Measurements from ENCODE around the gene RBPMS2.

Gene RBPMS2

DNA sequence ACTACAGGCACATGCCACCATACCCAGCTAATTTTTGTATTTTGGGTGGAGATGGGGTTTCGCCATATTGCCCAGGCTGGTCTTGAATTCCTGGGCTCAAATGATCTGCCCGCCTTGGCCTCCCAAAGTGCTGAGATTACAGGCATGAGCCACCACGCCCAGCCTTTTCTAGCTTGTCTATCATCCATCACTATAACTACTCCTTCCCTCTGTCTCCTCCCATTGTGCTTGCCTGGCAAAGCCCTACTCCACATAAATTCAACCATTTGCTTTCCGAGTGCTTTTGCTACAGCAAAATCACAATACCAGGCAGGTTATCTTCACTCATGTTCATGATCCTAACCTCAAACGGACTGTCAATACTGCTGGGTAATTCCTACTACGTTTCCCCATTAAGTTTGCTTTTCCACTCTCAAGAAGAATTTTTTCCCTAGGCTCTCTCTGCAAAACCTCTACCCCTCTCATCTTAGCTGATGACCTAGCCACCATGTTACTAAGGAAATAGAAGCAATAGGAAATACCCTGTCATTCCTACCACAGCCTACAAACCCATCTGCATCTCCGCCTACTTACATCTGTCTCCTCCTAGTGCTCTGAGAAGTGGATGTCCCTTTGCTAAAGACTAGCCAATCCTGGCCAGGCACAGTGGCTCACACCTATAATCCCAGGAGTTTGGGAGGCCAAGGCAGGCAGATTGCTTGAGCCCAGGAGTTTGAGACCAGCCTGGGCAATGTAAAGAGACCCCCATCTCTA is 64.5 kb downstream of the RBPMS2 start:
- H3K27me3 ChIP-seq (ENCODE audit: insufficient read depth, low read length, poor library complexity) = no peaks in the 10 kb centered on the region
- no peak overlapping the region for H3K4me2 ChIP-seq (ENCODE audit: low read length)
- H3K27ac ChIP-seq (ENCODE audit: low read depth, low read length) = no peak overlapping the region
- DNase-seq = no peak
- H2BK5ac ChIP-seq (ENCODE audit: low read length) = no peak overlapping the region
- peaks cover 8% of the 10 kb centered on the region for H3K36me3 ChIP-seq (ENCODE audit: control insufficient read depth, insufficient read depth, low read length)
- no peak overlapping the region for H4K8ac ChIP-seq (ENCODE audit: low read depth, low read length)
- H3K79me1 ChIP-seq (ENCODE audit: low read length) = peaks cover 1% of the 10 kb centered on the region
- no peak overlapping the region for H2BK120ac ChIP-seq (ENCODE audit: low read depth, low read length)
- H4K5ac ChIP-seq (ENCODE audit: low read length) = no peak overlapping the region
- H3K4me3 ChIP-seq (ENCODE audit: low read length) = no peak overlapping the region
- no peak overlapping the region for H3K56ac ChIP-seq (ENCODE audit: low read length)
- H2AK5ac ChIP-seq (ENCODE audit: low read length) = no peak overlapping the region
- H3K4ac ChIP-seq (ENCODE audit: low read depth, low read length) = no peak overlapping the region
- H3K4me1 ChIP-seq (ENCODE audit: control insufficient read depth, low read depth, low read length) = no peaks in the 10 kb centered on the region
- no CpG with 5 or more reads among the region's 7 CpGs for WGBS (ENCODE audit: extremely low coverage, insufficient coverage, low lambda C conversion rate)
- no peak overlapping the region for H3K9ac ChIP-seq (ENCODE audit: low read length)
- H3K18ac ChIP-seq (ENCODE audit: low read length) = no peak overlapping the region
- H2BK15ac ChIP-seq (replicated peaks; ENCODE audit: low read depth) = no peak overlapping the region
- H3K79me2 ChIP-seq (ENCODE audit: control insufficient read depth, insufficient read depth, low read length) = no peaks in the 10 kb centered on the region
- no peak overlapping the region for H3K23ac ChIP-seq (ENCODE audit: low read length)

DNA sequence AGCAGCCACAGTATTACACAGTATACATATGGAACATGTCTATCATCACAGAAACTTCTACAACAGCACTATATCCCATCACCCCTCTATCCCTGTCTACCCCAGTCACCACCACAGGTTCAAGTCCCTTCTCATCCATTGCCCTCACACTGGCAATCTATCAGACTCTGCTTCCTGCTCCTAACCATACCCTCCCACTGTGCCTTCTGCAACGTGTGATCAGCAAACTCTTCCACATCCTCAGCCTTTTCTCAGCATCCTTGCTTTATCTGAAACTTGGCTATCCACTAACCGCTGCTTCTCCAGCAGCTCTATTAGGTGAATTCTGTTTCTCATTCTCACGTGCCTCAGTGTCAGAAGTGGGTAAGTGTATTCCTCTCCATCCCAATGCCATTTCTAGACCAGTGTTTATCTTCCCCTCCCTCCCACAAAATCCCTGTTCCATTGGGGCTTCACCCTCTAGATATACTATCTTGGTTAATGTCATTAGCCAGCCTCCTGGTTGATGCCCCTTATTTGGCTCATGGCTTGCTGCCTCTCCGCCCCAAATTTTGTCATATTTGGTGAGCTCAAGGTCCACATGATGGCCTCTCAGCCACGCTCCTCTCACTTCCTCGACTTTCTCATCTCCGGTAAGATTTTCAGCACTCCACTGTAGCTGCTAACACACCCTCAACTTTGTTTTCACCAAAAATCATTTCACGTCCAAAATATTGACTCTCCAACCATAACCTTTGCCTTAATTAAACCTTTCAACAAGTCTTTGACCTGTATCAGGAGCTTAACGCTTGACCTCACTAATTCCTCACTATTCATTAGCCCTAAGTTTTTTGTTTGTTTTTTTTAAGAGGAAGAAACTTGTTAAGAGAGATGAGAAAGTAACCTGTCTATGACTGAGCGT is 69.1 kb downstream of the RBPMS2 start:
- no peak overlapping the region for H2BK120ac ChIP-seq (ENCODE audit: low read depth, low read length)
- H4K5ac ChIP-seq (ENCODE audit: low read length) = no peak overlapping the region
- no peak overlapping the region for H3K18ac ChIP-seq (ENCODE audit: low read length)
- H3K79me1 ChIP-seq (ENCODE audit: low read length) = peaks cover 6% of the 10 kb centered on the region
- H4K8ac ChIP-seq (ENCODE audit: low read depth, low read length) = peak overlapping the region; percentile 16
- no peak overlapping the region for H3K4me3 ChIP-seq (ENCODE audit: low read length)
- no peak overlapping the region for H2BK15ac ChIP-seq (replicated peaks; ENCODE audit: low read depth)
- H3K27me3 ChIP-seq (ENCODE audit: insufficient read depth, low read length, poor library complexity) = no peaks in the 10 kb centered on the region
- no peak for DNase-seq
- H3K27ac ChIP-seq (ENCODE audit: low read depth, low read length) = no peak overlapping the region
- no peak overlapping the region for H2AK5ac ChIP-seq (ENCODE audit: low read length)
- WGBS (ENCODE audit: extremely low coverage, insufficient coverage, low lambda C conversion rate) = no CpG with 5 or more reads among the region's 10 CpGs
- H3K36me3 ChIP-seq (ENCODE audit: control insufficient read depth, insufficient read depth, low read length) = peaks cover 9% of the 10 kb centered on the region
- H3K23ac ChIP-seq (ENCODE audit: low read length) = no peak overlapping the region
- H3K4ac ChIP-seq (ENCODE audit: low read depth, low read length) = no peak overlapping the region
- H3K79me2 ChIP-seq (ENCODE audit: control insufficient read depth, insufficient read depth, low read length) = peaks cover 12% of the 10 kb centered on the region
- no peak overlapping the region for H2BK5ac ChIP-seq (ENCODE audit: low read length)
- no peak overlapping the region for H3K4me2 ChIP-seq (ENCODE audit: low read length)
- H3K9ac ChIP-seq (ENCODE audit: low read length) = no peak overlapping the region
- peaks cover 6% of the 10 kb centered on the region for H3K4me1 ChIP-seq (ENCODE audit: control insufficient read depth, low read depth, low read length)
- no peak overlapping the region for H3K56ac ChIP-seq (ENCODE audit: low read length)

GRCh38 chr15:64705006-64705405 is 70.4 kb downstream of the RBPMS2 start:
- H3K27me3 ChIP-seq (ENCODE audit: insufficient read depth, low read length, poor library complexity) = no peaks in the 10 kb centered on the region
- no CpG with 5 or more reads among the region's 3 CpGs for WGBS (ENCODE audit: extremely low coverage, insufficient coverage, low lambda C conversion rate)
- no peak overlapping the region for H3K9ac ChIP-seq (ENCODE audit: low read length)
- H4K8ac ChIP-seq (ENCODE audit: low read depth, low read length) = no peak overlapping the region
- H3K79me1 ChIP-seq (ENCODE audit: low read length) = peaks cover 6% of the 10 kb centered on the region
- no peak overlapping the region for H3K4me2 ChIP-seq (ENCODE audit: low read length)
- H3K79me2 ChIP-seq (ENCODE audit: control insufficient read depth, insufficient read depth, low read length) = peaks cover 20% of the 10 kb centered on the region
- no peak overlapping the region for H2BK15ac ChIP-seq (replicated peaks; ENCODE audit: low read depth)
- H3K4me3 ChIP-seq (ENCODE audit: low read length) = no peak overlapping the region
- H3K56ac ChIP-seq (ENCODE audit: low read length) = no peak overlapping the region
- peaks cover 11% of the 10 kb centered on the region for H3K4me1 ChIP-seq (ENCODE audit: control insufficient read depth, low read depth, low read length)
- H3K36me3 ChIP-seq (ENCODE audit: control insufficient read depth, insufficient read depth, low read length) = peaks cover 8% of the 10 kb centered on the region
- H3K18ac ChIP-seq (ENCODE audit: low read length) = no peak overlapping the region
- H2BK120ac ChIP-seq (ENCODE audit: low read depth, low read length) = no peak overlapping the region
- no peak overlapping the region for H2AK5ac ChIP-seq (ENCODE audit: low read length)
- DNase-seq = no peak
- no peak overlapping the region for H3K27ac ChIP-seq (ENCODE audit: low read depth, low read length)
- H3K23ac ChIP-seq (ENCODE audit: low read length) = no peak overlapping the region
- no peak overlapping the region for H3K4ac ChIP-seq (ENCODE audit: low read depth, low read length)
- no peak overlapping the region for H4K5ac ChIP-seq (ENCODE audit: low read length)
- H2BK5ac ChIP-seq (ENCODE audit: low read length) = no peak overlapping the region

- Histone ChIP-seq H3K23ac (ENCODE audit: low read length) (no peak overlapping the region), H3K4me2 (ENCODE audit: low read length) (peak overlapping the region; percentile 8), H3K9ac (ENCODE audit: low read length) (peak overlapping the region; percentile 57), H3K79me1 (ENCODE audit: low read length) (peaks cover 10% of the 10 kb centered on the region), H4K5ac (ENCODE audit: low read length) (no peak overlapping the region), H2BK120ac (ENCODE audit: low read depth, low read length) (no peak overlapping the region), H2BK15ac (replicated peaks; ENCODE audit: low read depth) (no peak overlapping the region), H2BK5ac (ENCODE audit: low read length) (peak overlapping the region; percentile 76), H4K8ac (ENCODE audit: low read depth, low read length) (no peak overlapping the region), H3K4me3 (ENCODE audit: low read length) (no peak overlapping the region), H3K36me3 (ENCODE audit: control insufficient read depth, insufficient read depth, low read length) (peaks cover 8% of the 10 kb centered on the region), H3K27ac (ENCODE audit: low read depth, low read length) (peak overlapping the region; percentile 7), H3K4ac (ENCODE audit: low read depth, low read length) (peak overlapping the region; percentile 22), H3K27me3 (ENCODE audit: insufficient read depth, low read length, poor library complexity) (no peaks in the 10 kb centered on the region), H3K4me1 (ENCODE audit: control insufficient read depth, low read depth, low read length) (peaks cover 23% of the 10 kb centered on the region), H3K79me2 (ENCODE audit: control insufficient read depth, insufficient read depth, low read length) (peaks cover 34% of the 10 kb centered on the region), H2AK5ac (ENCODE audit: low read length) (peak overlapping the region; percentile 98), H3K56ac (ENCODE audit: low read length) (peak overlapping the region; percentile 46), H3K18ac (ENCODE audit: low read length) (no peak overlapping the region)
- DNase-seq = peak; percentile 53
- no CpG with 5 or more reads among the region's 7 CpGs for WGBS (ENCODE audit: extremely low coverage, insufficient coverage, low lambda C conversion rate)
Observed at GRCh38 chr15:64703632-64703959, 71.8 kb downstream of the RBPMS2 start.

DNA sequence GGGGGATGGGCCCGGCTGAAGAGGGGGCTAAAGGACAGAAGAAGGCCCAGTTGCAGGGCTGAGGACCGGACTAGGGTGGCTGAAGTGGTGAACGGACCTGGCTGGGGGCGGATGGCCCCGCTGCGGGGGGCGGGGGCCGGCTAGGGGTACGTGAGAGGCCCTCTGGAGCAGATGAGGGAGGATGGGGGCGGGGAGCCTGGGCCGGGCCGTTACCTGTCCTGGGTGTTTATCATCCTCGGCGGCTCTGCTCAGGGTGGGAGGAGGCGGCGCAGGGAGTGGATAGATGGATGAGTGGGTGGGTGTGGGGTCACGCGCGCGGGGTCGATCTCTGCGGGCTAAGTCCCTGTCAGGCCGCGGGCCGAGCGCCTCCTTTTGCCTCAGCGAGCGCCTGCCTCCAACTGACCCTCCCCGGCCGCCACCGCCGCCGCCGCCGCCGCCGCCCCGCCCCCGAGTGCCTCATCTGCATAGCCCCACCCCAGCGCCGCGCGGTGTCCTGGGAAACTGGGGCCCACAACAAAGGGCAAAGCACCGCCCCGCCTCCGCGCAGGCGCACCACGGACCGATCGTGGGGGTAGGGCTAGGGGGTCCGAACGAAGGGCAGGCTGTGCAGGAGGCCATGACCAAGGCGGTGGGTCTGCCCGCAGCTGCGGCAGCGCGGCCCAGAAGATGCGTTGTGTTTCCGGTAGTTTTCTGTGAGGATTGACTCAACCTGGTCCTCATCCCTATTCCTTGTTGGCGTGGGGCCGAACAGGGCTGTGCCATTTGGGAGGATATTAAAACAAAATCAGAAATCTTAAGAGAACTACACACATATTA is 72.4 kb downstream of the RBPMS2 start:
- Histone ChIP-seq H3K9ac (ENCODE audit: low read length) (peak overlapping the region; percentile 94), H3K56ac (ENCODE audit: low read length) (peak overlapping the region; percentile 94), H3K4me3 (ENCODE audit: low read length) (peak overlapping the region; percentile 69), H4K5ac (ENCODE audit: low read length) (no peak overlapping the region), H3K4me1 (ENCODE audit: control insufficient read depth, low read depth, low read length) (peaks cover 23% of the 10 kb centered on the region), H3K36me3 (ENCODE audit: control insufficient read depth, insufficient read depth, low read length) (peaks cover 8% of the 10 kb centered on the region), H3K23ac (ENCODE audit: low read length) (no peak overlapping the region), H3K4me2 (ENCODE audit: low read length) (peak overlapping the region; percentile 88), H3K79me2 (ENCODE audit: control insufficient read depth, insufficient read depth, low read length) (peaks cover 39% of the 10 kb centered on the region), H3K4ac (ENCODE audit: low read depth, low read length) (peak overlapping the region; percentile 61), H4K8ac (ENCODE audit: low read depth, low read length) (no peak overlapping the region), H2BK15ac (replicated peaks; ENCODE audit: low read depth) (no peak overlapping the region), H2BK5ac (ENCODE audit: low read length) (peak overlapping the region; percentile 75), H3K27ac (ENCODE audit: low read depth, low read length) (peak overlapping the region; percentile 87), H3K79me1 (ENCODE audit: low read length) (peaks cover 10% of the 10 kb centered on the region), H3K18ac (ENCODE audit: low read length) (peak overlapping the region; percentile 9), H3K27me3 (ENCODE audit: insufficient read depth, low read length, poor library complexity) (no peaks in the 10 kb centered on the region), H2AK5ac (ENCODE audit: low read length) (peak overlapping the region; percentile 72), H2BK120ac (ENCODE audit: low read depth, low read length) (peak overlapping the region; percentile 40)
- WGBS (ENCODE audit: extremely low coverage, insufficient coverage, low lambda C conversion rate) = no CpG with 5 or more reads among the region's 62 CpGs
- peak; percentile 97 for DNase-seq
